Cerebellar nuclear complex (tissue), 1 donor: ENCODE results near the gene DCLRE1B.
A peak's percentile ranks its signal among the peaks of the same experiment; 100 is the strongest.

Source experiments
- DNase-seq, 2 experiments: peaks; one replicate each; lab custom pipeline; 2025; lab: John Stamatoyannopoulos, UW

DCLRE1B gene

DNA sequence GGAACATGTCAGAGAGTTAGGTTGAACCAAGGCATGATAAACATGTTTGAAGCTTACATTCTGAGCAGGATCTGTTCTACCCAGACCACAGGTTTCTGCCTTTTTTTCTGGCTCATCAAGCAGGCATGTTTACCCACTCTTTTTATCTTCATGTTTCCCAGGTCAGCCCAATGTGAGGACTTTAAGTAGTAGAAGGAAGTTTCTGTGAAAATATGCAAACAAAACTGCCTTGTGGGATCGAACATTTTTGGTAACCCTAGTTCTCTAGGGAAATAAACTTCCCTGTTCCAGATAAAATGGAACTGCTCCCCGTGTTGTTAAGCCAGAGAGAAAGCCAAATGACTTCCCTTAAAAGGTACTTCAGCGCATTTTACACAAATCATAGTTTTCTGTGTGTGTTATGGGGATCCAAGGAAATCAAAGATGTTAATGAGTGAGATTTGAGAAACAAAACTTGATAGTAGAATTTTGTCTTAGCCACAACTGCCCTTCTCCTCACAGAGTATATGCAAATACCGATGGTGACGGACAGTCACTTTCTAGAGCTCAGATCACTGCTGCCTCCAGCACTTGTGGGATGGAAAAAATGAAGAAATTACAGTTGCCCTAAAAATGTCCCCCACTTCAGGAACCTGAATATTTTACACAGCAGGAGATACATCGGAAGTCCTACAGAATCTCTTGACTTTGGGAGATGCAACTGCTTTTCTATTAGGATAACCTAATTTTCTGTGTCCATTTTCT lies 23.2 kb downstream of the DCLRE1B start:
- no peak for DNase-seq

DNA sequence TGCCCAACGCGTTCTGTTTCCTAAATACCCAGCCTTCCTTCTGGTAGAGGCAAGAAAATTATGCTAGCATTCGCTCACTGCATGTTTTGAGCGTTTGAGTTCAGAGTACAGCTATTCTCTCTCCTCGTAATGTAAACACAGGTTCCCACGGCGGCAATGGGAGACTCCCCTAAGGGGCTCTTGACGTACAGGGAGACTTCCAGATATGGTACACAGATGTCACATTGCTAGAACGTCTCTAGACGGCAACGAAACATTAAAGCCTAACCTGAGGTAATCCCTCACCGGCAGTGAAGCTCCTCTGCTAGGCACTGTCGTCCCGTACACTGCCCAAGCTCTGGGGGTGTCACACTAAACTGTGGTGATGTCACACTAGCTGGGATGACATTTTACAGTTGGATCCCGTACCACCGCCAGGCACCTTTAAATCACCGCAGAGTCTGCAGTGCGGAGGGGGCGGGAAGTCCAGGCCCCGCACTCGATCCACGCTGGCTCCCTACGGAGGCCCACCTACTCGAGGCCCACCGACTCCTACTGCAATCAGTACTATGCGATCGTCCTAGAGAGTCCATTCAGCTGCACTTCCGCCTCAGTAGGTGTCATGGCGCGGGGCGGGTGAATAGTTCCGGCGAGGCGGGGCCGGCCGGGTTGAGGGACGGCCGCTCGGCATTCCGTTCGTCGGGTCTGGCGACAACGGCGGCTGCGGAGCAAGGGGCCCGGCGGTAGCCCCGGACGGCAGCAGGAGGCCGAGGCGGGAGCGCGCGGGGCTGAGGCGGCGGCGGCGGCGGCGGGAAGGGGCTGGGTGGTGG lies 24.0 kb downstream of the DCLRE1B start, which contains the start of gene HIPK1:
Gene HIPK1 (plus strand): TSS at position 384 of the 809 bp plus-strand sequence.
- DNase-seq = peak; percentile 76 to 87

DNA sequence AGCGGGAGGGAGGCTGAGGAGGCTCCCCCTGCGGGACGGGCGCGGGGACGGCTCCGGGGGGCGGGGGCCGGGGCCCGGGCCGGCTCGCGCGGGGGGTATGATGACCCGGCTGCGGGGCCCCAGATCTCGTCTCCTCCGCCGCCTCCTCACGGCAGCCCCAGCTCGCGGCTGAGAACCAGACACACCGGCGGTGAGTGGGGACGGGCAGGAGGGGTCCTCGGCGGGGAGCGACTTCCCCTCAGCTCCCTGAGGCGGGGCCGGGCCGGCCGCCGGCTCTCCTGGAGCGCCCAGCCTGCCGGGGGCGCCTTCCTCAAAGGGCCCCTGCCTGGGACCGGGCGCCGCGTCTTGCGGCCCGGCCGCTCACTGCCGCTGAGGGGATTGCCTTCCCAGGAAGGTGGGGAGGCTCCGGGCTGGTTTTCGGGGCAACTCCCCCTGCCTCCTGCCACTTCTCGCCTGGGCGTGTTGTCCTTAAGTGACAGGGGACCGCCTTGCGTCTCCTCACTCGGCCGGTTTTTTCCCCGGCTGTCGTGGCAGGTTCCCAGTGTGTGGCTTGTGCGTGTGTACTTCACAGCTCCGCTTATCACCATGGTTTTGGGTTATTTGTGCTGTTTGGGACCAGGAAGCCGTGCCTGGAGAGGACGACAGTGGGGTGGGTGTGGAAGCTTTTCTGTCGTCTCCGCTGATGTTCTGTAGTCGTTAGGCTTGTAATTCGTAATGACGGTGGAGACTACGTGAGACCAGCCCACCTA lies 24.8 kb downstream of the DCLRE1B start:
- no peak for DNase-seq

DNA sequence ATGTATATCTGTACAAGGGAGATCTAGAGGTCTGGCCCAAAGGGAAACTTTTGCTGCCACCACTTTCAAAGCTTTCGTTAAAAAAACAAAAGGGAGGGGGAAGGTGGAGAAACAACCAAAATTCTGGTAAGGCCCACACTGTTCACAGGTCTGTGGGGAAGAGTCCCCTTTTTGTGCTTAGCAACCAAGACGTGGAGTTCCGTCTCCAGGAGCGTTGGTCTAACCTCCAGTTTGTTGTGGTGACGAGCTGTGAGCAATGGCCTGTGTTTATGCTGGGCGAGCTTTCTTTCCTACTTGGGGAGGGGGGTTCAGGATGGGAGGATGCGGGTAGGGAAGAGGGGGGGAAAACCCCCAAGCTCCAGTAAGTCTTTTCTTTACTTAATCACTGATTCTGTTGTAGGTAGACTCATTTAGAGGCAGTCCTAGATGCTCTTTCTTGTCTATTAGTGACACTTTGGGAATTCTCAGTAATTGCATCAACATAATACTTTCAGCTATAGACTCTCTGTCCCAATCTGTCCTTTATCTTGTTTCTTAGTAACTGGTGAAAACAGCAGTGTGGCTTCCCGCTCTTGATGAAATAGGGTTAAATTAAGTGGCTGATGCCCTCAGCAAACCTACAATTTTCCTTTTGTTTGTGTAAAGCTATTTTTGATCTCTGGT lies 25.5 kb downstream of the DCLRE1B start:
- no peak for DNase-seq

DNA sequence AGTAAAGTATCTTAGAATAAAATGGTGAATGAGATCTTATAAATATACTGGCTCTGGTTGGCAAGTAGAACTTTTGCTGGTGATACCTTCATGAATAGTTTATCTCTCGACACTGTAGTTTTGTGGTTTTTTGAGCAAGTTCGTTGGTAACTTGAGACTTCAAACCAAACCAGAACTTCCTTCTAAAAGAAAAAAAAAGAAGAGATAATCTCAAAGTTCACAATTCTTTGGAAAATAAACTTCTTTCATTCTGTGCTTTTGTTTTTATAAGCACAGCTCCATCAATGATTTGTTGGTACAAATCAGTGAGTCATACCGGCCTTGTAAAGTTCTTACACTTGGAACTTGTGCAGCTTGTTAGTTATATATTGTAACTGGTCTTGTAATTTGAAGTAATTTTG lies 26.3 kb downstream of the DCLRE1B start:
- no peak for DNase-seq

DNA sequence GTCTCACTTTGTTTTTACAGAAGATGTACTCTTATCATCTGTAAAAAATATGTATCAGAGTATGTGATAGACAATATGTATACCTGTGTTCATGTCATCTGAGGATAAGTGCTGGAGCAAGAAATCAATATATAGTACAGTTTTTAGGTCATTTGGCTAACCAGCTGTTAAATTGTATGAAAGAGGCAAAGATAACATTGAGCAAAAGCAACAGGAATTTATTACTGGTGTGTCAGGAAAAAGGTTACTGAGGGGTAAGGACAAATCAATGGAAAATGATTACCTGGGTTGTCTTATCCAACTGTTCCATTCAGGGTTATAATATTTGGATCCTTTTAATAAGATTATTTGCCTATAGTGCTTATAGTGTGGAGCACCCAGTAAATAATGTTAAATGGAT lies 28.9 kb downstream of the DCLRE1B start:
- DNase-seq = no peak

DNA sequence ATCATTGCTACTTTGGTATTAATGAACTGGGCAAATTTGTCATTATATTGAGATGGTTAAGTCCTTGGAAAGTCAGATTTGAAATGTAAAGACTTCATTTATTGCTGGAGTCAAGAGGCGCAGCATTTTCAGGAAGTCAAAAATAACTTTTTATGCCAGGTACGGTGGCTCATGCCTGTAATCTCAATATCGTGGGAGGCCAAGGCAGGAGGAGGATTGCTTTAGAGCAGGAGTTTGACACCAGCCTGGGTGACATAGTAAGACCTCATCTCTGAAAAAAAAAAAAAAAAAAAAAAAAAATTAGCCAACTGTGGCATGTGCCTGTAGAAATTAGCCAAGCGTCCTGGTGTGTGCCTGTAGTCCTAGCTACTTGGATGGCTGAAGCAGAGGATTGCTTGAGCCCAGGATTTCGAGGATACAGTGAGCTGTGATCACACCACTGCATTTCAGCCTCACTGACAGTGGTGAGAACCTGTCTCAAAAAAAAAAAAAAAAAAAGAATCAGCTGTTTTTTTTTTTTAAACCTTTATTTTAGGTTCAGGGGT lies 29.5 kb downstream of the DCLRE1B start:
- no peak for DNase-seq

DNA sequence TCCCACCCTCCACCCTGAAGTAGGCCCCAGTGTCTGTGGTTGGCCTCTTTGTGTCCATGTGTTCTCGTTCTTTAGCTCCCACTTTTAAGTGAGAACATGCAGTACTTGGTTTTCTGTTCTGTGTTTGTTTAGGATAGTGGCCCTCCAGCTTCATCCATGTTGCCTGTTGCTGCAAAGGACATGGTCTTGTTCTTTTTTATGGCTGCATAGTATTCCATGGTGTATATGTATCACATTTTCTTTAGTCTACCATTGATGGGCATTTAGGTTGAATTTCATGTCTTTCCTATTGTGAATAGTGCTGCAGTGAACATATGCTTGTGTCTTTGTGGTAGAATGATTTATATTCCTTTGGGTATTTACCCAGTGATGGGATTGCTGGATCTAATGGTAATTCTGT lies 30.1 kb downstream of the DCLRE1B start:
- DNase-seq = no peak

DNA sequence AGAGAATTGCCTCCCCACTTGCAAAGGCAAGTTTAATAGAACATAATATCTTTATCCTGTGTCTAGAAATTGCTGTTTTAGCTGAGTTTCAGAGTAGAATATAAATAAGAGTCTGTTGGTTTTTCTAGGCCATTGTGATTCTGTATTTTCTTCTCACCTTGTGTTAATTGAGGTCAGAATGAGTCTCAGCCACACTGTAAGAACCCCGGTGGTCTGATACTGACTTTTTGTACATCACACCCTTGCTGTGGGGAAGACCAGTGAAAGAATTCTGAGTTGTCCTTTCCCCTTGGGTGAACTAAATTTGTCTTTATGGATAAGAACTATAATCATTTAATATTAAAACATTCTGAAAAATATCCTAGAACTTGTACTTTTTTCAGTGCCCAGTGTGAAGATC lies 30.8 kb downstream of the DCLRE1B start:
- no peak for DNase-seq

DNA sequence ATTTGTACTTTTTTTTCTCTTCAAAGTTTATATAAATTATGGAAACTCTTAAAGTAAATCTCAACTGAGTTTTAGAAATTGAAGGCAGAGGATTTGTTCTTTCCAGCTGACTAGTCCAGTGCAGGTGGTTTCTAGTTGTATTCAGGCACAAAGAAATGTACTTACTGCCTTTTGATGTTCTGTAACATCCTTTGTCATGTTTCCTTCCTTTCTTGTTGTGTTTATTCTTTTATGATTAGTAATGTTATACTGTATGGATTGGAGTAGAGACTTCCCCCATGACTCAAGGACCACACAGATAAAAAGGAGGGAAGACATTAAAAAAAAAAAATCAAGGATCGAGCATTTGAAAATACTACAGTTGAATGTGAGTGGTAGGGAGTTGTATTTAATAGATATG lies 32.0 kb downstream of the DCLRE1B start:
- DNase-seq = no peak

DNA sequence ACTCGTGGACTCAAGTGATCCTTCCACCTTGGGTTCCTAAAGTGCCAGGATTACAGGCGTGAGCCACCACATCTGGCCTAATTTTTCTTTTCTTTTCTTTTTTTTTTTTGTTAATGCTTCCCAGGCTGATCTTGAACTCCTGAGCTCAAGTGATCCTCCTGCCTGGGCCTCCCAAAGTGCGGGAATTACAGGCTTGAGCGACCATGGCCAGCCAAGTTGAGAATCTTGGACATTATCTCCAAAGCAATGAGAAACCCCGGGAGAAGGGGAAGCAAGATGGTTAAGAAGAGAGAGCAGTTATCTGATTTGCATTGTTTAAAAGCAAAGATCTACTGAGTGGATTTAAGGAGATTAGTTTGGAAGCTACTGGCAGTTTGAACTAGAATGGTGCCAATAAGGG lies 33.1 kb downstream of the DCLRE1B start:
- no peak for DNase-seq

DNA sequence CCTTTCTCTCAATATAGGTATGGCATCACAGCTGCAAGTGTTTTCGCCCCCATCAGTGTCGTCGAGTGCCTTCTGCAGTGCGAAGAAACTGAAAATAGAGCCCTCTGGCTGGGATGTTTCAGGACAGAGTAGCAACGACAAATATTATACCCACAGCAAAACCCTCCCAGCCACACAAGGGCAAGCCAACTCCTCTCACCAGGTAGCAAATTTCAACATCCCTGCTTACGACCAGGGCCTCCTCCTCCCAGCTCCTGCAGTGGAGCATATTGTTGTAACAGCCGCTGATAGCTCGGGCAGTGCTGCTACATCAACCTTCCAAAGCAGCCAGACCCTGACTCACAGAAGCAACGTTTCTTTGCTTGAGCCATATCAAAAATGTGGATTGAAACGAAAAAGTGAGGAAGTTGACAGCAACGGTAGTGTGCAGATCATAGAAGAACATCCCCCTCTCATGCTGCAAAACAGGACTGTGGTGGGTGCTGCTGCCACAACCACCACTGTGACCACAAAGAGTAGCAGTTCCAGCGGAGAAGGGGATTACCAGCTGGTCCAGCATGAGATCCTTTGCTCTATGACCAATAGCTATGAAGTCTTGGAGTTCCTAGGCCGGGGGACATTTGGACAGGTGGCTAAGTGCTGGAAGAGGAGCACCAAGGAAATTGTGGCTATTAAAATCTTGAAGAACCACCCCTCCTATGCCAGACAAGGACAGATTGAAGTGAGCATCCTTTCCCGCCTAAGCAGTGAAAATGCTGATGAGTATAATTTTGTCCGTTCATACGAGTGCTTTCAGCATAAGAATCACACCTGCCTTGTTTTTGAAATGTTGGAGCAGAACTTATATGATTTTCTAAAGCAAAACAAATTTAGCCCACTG lies 35.5 kb downstream of the DCLRE1B start:
- peak in 1 of 2 experiments; percentile 30 for DNase-seq

DNA sequence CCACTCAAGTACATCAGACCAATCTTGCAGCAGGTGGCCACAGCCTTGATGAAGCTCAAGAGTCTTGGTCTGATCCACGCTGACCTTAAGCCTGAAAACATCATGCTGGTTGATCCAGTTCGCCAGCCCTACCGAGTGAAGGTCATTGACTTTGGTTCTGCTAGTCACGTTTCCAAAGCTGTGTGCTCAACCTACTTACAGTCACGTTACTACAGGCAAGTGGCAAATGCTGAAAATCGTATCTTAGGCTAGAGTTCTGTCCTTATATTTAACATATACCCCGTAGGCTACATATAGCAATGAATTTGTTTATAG lies 36.1 kb downstream of the DCLRE1B start:
- no peak for DNase-seq

DNA sequence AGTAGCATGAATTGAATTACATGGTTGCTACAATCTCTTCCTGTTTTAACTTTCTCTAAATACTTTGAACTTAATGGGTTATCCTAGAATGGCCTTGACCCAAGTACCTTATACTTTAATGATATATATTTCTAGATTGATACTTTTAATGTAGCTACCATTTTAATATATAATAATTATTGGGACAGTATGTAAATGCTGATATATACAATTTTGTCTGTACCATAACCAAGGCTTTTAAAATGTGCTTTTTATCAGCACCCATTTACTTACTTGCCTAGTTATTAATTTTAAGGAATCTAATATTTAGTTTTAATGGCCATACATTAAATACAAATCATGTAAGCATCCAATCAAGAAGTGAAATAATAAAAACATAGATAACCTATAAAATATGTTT lies 37.4 kb downstream of the DCLRE1B start:
- no peak for DNase-seq

DNA sequence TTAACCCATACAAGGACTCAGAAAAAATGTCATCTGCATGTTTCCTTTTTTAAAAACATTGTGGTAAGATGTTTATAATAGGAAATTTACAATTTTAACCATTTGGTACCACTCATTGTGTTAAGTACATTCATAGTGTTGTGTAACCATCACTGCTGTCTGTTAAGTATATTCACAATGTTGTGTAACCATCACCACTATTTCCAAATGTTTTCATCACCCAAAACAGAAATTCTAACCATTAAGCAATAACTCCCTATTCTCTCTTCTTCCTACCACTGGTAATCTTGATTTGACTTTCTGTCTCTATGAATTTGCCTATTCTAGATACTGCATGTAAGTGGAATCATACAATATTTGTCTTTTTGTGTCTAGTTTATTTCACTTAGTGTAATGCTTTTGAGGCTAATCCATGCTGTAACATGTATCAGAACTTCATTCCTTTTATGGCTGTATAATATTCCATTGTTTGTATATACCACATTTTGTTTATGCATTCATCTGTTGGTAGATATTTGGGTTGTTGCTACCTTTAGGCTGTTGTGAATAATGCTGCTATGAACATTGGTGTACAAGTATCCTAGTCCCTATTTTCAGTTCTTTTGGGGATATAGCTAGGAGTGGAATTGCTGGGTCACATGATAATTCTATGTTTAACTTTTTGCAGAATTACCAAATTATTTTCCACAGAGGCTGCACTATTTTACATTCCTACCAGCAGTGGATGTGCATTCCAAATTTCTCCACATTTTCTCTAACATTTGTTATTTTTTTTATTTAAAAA lies 38.1 kb downstream of the DCLRE1B start:
- no peak for DNase-seq

DNA sequence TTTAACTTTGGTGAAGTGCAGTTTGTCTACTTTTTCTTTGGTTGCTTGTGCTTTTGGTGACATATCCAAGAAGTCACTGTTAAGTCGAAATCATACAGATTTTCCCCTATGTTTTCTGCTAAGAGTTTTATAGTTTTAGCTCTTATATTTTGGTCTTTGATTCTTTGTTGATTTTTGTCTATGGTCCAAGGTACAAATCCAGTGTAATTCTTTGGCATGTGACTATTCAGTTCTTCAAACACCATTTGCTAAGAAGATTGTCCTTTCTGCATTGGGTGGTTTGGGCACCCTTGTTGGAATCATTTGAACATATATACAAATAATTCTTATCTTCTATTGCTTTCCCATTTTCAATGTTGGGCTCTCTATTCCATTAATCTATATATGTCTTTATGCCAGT lies 40.2 kb downstream of the DCLRE1B start:
- DNase-seq = no peak

DNA sequence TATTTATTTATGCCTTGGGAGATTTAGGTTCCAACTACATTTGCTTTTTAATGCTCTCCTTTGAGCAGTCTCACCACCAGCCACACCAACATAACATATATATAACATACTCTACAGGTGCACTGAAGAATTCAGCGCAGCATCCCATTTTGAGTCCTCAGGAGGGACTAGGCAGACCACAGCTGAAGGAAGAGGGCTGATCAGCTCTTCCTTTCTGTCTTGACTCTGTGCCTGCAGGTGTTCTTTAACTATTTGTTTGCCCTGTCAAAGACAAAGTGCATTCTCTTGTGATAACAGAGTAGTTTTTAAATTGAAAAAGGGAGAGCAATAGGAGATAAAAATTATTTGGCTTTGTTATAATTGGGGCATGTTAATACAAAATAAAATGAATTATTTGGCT lies 41.0 kb downstream of the DCLRE1B start:
- DNase-seq = no peak

DNA sequence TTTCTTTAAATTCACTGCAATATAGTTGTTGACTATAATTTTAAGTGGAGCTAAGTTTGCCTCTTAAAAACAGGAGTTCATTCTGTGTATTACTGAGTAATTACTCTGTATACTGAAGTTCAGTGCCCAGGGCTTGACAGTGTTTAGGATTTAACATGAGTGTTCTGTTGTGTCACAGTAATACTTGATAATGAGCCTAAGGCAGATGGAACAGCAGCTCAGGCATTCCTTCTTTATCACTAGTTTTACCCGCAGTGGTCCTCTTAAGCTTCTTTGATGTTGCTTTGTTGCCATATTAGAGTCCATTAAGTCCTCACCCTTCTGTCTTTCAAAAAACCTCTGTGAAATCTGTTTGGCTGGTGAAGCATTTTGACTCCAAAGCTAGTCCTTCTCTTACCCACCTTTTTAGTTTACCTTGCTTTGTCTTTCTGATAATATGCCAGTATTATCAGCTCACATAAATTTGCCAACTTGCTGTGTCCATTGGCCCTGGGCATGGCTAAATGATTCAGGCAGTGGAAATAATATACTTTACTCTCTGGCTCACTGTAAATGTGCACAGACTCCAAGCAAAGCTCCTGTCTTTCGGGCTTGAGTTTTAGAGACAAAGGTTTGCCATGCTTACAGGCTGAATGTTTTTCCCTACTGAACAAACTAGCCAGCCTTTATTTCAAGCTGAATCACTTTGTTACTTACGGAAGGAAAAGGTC lies 41.7 kb downstream of the DCLRE1B start:
- no peak for DNase-seq

DNA sequence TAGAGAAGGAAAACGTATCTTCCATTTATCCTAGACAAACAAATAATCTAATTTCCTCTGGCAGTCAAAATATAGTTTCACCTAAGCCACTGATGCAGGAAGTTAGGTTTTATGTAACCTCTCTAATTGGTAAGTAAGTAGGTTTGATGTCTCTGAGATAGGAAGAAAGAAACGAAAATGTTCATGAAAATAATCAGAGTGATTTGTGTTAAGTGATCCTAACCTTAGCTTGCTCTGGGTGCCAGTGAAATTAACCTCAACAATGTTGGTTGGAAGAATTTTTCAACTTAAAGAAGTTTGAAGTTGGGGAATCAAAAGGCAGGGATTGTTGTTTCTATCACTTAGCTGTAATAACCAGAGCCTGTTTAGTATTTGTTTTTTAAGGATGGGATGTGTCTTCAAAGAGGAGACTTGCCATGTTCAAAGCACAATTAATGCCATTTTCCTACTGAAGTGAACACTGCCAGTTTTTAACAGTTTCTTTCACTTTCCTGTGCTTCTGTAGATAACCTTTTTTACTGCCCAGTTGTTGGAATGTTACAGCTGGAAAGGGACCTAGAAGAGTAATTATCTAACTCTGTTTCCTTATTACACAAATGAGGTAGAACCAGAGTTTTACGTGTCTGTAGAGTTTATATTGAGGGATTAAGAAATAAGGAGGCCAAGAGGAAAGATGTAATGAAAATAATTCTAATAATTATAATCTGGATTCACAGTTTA lies 42.4 kb downstream of the DCLRE1B start:
- DNase-seq = no peak
